Keratinocyte (primary cell): ENCODE results near the gene GLI3. TPM values are rescaled to one million over a fixed set of nuclear protein-coding genes. Genes with fewer than 3 reads are reported as not detected.
A peak's percentile ranks its signal among the peaks of the same experiment; 100 is the strongest.

Experiments
- DNase-seq: peaks from one replicate; pipeline ENCODE4 v3.0.0-alpha.2; 2011; ENCODE audit warnings: low read depth, missing footprints, low spot score
- FAIRE-seq: peaks from 2 replicates; lab custom pipeline; 2011; peaks lifted over from hg19 to GRCh38; lab: Jason Lieb, UNC
- H2AFZ ChIP-seq: 2 replicates; pipeline ENCODE4 v1.6.0; 2012; ENCODE audit warnings: low read length, control low read depth, inconsistent platforms; ENCODE audit not compliant: control insufficient read depth
- H3K27ac ChIP-seq: 2 replicates; pipeline ENCODE4 v1.5.1; 2011; ENCODE audit warnings: low read length; ENCODE audit not compliant: control insufficient read depth, insufficient read depth
- H3K27me3 ChIP-seq: 3 replicates; pipeline ENCODE4 v1.6.0; 2011; ENCODE audit warnings: low read length; ENCODE audit not compliant: control insufficient read depth, insufficient read depth; ENCODE audit errors: extremely low read depth
- H3K36me3 ChIP-seq, 2 experiments: 2 replicates in 1 of 2; 3 replicates in 1 of 2; pipeline ENCODE4 v1.5.1; 2011; ENCODE audit warnings: low read length in 2 of 2, mild to moderate bottlenecking in 1 of 2; ENCODE audit not compliant: control insufficient read depth in 2 of 2, insufficient read depth in 2 of 2; ENCODE audit errors: extremely low read depth in 1 of 2
- H3K4me1 ChIP-seq: 3 replicates; pipeline ENCODE4 v1.5.1; 2011; ENCODE audit warnings: low read length; ENCODE audit not compliant: control insufficient read depth, insufficient read depth; ENCODE audit errors: extremely low read depth
- H3K4me2 ChIP-seq: 3 replicates; pipeline ENCODE4 v1.6.0; 2011; ENCODE audit warnings: low read depth, low read length; ENCODE audit not compliant: control insufficient read depth, insufficient read depth; ENCODE audit errors: extremely low read depth
- H3K4me3 ChIP-seq, 3 experiments: fragments of 200-600 bp in 1 of 3; sonication (generic) in 1 of 3; 2 replicates in 2 of 3; 3 replicates in 1 of 3; pipeline ENCODE4 v1.5.1; 2011 to 2016; ENCODE audit warnings: low read length in 3 of 3, mild to moderate bottlenecking in 3 of 3, control low read depth in 2 of 3, inconsistent platforms in 1 of 3, low read depth in 1 of 3, mixed read lengths in 1 of 3, mixed run types in 1 of 3, moderate library complexity in 1 of 3; ENCODE audit not compliant: control insufficient read depth in 2 of 3, insufficient read depth in 2 of 3; ENCODE audit errors: extremely low read depth in 1 of 3
- H3K79me2 ChIP-seq: 2 replicates; pipeline ENCODE4 v1.6.0; 2012; ENCODE audit warnings: low read length; ENCODE audit not compliant: control insufficient read depth, insufficient read depth
- H3K9ac ChIP-seq: 3 replicates; pipeline ENCODE4 v1.6.0; 2011; ENCODE audit warnings: low read length; ENCODE audit not compliant: control insufficient read depth, insufficient read depth; ENCODE audit errors: extremely low read depth
- H3K9me1 ChIP-seq: 3 replicates; pipeline ENCODE4 v1.6.0; 2011; ENCODE audit warnings: low read length; ENCODE audit not compliant: control insufficient read depth, insufficient read depth; ENCODE audit errors: extremely low read depth
- H3K9me3 ChIP-seq: 2 replicates; pipeline ENCODE4 v1.5.1; 2012; ENCODE audit warnings: low read depth, low read length; ENCODE audit not compliant: control insufficient read depth
- H4K20me1 ChIP-seq: 3 replicates; pipeline ENCODE4 v1.6.0; 2011; ENCODE audit warnings: low read length; ENCODE audit not compliant: control insufficient read depth, insufficient read depth; ENCODE audit errors: extremely low read depth
- EZH2 ChIP-seq: IDR thresholded peaks from one replicate; pipeline ENCODE4 v1.6.1; 2012; ENCODE audit warnings: inconsistent platforms, mild to moderate bottlenecking, low read length, moderate library complexity
- dilution Hi-C: fragments of 300-500 bp; cut with MboI; formaldehyde crosslinking; loops from one replicate; pipeline ENCODE4 v1.7.0; 2020; ENCODE audit warnings: low sequenced_read_pairs; ENCODE audit not compliant: extremely low pct_ligation_motif_present
- polyA plus RNA-seq, 5 experiments: library from polyadenylated mRNA; depleted of rRNA in 3 of 5; stranded (reverse) in 3 of 5; stranded (forward) in 1 of 5; unstranded in 1 of 5; fragments of >200 nt; gene quantifications; 1 replicate in 1 of 5; 2 replicates in 3 of 5; 3 replicates in 1 of 5; pipeline versions ENCODE4 v1.2.1 to v1.2.3, GENCODE V29; 2011 to 2012; ENCODE audit warnings: missing spikeins in 2 of 5, low read depth in 1 of 5, low replicate concordance in 1 of 5
- TF ChIP-seq, protein P1 (sequence below), 3 experiments: IDR thresholded peaks in 1 of 3; conservative IDR thresholded peaks in 1 of 3; optimal IDR thresholded peaks in 1 of 3; 2 replicates in 2 of 3; 3 replicates in 1 of 3; pipeline versions ENCODE3 to v1.5.1; 2011; ENCODE audit warnings: low read length in 3 of 3, mild to moderate bottlenecking in 3 of 3, moderate library complexity in 2 of 3, control low read depth in 1 of 3, inconsistent platforms in 1 of 3; ENCODE audit not compliant: insufficient read depth in 2 of 3; ENCODE audit errors: extremely low read depth in 1 of 3

The GLI3 gene
- polyA plus RNA-seq, 1 donor (not counting 4 experiments of a cell fraction or from before 2014, with no cell fraction given): 3.6 TPM

DNA sequence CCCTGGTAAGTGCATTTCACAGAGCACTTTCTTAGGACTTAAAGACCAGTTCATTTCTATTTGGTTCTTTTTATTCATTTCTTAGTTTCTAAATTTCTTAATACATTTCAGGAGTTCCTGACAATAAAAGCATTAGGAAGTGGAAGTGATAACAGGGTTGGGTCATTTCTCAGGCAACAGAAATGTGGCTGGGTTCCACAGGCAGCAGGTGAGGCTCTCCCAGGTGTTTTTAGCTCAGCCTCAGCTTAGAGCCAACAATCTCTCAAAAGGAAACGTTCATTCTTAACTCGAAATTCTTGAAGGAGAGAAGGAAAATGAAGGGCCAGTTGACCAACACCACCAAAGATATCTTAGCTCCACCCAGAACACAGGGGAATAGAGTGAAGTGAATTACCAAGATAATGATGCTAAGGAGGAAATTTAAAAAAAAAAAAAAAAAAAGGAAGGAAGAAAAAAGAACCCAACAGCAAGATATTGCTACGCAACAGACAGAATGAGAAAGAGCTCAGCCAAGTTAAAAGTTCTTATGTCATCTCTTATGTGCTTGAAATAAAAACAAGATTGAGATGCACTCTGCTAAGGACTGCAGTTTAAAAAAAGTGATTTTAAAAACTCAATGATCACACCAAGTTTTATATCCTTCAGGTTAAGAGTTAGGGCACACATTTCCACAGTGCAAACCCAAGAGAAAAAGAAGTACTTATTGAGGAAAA is 230.1 kb downstream of the GLI3 start:
- FAIRE-seq: no peak

DNA sequence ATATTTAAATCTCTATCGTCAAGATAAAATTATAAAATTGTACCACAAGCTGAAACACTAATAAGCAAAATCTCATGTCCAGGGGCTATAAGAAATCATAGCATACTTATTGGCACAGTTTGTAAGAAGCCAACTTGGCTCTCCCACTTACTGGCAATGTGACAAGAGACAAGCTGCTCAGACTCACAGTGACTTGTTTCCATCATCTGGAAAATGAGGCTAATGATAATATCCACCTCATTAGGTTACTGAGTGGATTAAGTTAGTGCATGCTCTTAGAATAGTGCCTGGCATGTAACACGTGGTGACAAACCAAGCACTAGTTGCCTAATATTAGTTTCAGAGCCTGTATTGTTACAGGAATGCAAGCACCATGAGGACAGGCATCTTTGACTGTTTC is 234.4 kb downstream of the GLI3 start:
- peaks cover 2% of the 10 kb centered on the region for H3K4me1 ChIP-seq
- no peaks in the 10 kb centered on the region for H3K9me1 ChIP-seq
- H3K9ac ChIP-seq: no peak overlapping the region
- dilution Hi-C loops: no loop called here
- H3K4me2 ChIP-seq: no peak overlapping the region
- H3K79me2 ChIP-seq: no peaks in the 10 kb centered on the region
- peak; percentile 56 for FAIRE-seq
- no peak overlapping the region for H2AFZ ChIP-seq
- no peak overlapping the region for H3K27ac ChIP-seq
- H3K9me3 ChIP-seq: no peaks in the 10 kb centered on the region
- no peak overlapping the region for H3K4me3 ChIP-seq
- no peaks in the 10 kb centered on the region for H3K27me3 ChIP-seq
- no peaks in the 10 kb centered on the region for H4K20me1 ChIP-seq
- TF ChIP-seq EZH2: no peak
- TF ChIP-seq, protein P1, sequence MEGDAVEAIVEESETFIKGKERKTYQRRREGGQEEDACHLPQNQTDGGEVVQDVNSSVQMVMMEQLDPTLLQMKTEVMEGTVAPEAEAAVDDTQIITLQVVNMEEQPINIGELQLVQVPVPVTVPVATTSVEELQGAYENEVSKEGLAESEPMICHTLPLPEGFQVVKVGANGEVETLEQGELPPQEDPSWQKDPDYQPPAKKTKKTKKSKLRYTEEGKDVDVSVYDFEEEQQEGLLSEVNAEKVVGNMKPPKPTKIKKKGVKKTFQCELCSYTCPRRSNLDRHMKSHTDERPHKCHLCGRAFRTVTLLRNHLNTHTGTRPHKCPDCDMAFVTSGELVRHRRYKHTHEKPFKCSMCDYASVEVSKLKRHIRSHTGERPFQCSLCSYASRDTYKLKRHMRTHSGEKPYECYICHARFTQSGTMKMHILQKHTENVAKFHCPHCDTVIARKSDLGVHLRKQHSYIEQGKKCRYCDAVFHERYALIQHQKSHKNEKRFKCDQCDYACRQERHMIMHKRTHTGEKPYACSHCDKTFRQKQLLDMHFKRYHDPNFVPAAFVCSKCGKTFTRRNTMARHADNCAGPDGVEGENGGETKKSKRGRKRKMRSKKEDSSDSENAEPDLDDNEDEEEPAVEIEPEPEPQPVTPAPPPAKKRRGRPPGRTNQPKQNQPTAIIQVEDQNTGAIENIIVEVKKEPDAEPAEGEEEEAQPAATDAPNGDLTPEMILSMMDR (optimal IDR thresholded peaks at IDR 0.05 in 1 of 3, IDR thresholded peaks at IDR 0.05 in 1 of 3, conservative IDR thresholded peaks at IDR 0.05 in 1 of 3; ENCODE audit: extremely low read depth in 1 of 3, insufficient read depth in 2 of 3, low read length in 3 of 3): no peak
- DNase-seq: no peak
- peaks cover 0 to 1% of the 10 kb centered on the region in 2 experiments for H3K36me3 ChIP-seq

More for the DNA sequence above, 230.1 kb downstream of the GLI3 start:
- Histone ChIP-seq H3K4me2 (no peak overlapping the region), H3K36me3 (peaks cover 0 to 1% of the 10 kb centered on the region in 2 experiments), H3K4me1 (no peaks in the 10 kb centered on the region), H3K9me3 (no peaks in the 10 kb centered on the region), H3K4me3 (no peak overlapping the region), H3K9me1 (no peaks in the 10 kb centered on the region), H2AFZ (no peak overlapping the region), H3K27ac (no peak overlapping the region), H3K79me2 (no peaks in the 10 kb centered on the region), H3K9ac (no peak overlapping the region), H3K27me3 (no peaks in the 10 kb centered on the region), H4K20me1 (no peaks in the 10 kb centered on the region)
- no peak for TF ChIP-seq EZH2
- TF ChIP-seq, protein P1 (optimal IDR thresholded peaks at IDR 0.05 in 1 of 3, IDR thresholded peaks at IDR 0.05 in 1 of 3, conservative IDR thresholded peaks at IDR 0.05 in 1 of 3; ENCODE audit: extremely low read depth in 1 of 3, insufficient read depth in 2 of 3, low read length in 3 of 3): no peak
- dilution Hi-C loops: no loop called here
- DNase-seq: no peak
